DLD1 (cell line): ENCODE results near the gene ADAD2.

Experiments used
- in situ Hi-C: cut with HindIII; loops from 2 replicates; pipeline ENCODE4 v1.10.0; 2017; ENCODE audit warnings: low sequenced_read_pairs

ADAD2 gene

GRCh38 chr16:84176192-84177053 lies 14.5 kb upstream of the ADAD2 start:
- in situ Hi-C loops, result no loop called here

GRCh38 chr16:84177741-84178073 lies 13.2 kb upstream of the ADAD2 start:
- in situ Hi-C loops, result no loop called here

GRCh38 chr16:84178146-84178765 lies 12.7 kb upstream of the ADAD2 start:
- in situ Hi-C loops, result no loop called here

- in situ Hi-C loops, result no loop called here
Observed at GRCh38 chr16:84178892-84179611, 11.9 kb upstream of the ADAD2 start.

GRCh38 chr16:84179612-84180320 lies 11.2 kb upstream of the ADAD2 start:
- in situ Hi-C loops, result no loop called here

- in situ Hi-C loops, result no loop called here
Observed at GRCh38 chr16:84180519-84181140, 10.3 kb upstream of the ADAD2 start.

GRCh38 chr16:84181144-84181915 lies 9.6 kb upstream of the ADAD2 start:
- in situ Hi-C loops, result no loop called here

GRCh38 chr16:84182104-84182503 lies 8.9 kb upstream of the ADAD2 start:
- in situ Hi-C loops, result no loop called here

- in situ Hi-C loops, result no loop called here
Observed at GRCh38 chr16:84182680-84183571, 8.0 kb upstream of the ADAD2 start.

GRCh38 chr16:84183572-84183875 lies 7.4 kb upstream of the ADAD2 start:
- in situ Hi-C loops, result no loop called here

GRCh38 chr16:84183911-84184591 lies 6.9 kb upstream of the ADAD2 start:
- in situ Hi-C loops, result no loop called here

GRCh38 chr16:84184775-84185174 lies 6.2 kb upstream of the ADAD2 start:
- in situ Hi-C loops, result no loop called here

GRCh38 chr16:84186685-84187437 lies 4.1 kb upstream of the ADAD2 start, which contains the start of gene TAF1C:
TAF1C (minus strand) TSS chr16:84187057; CDS start chr16:84184988, 2,069 bp downstream.
- in situ Hi-C loops, result no loop called here

GRCh38 chr16:84191466-84191865 lies 509 bp downstream of the ADAD2 start:
- in situ Hi-C loops, result no loop called here

- in situ Hi-C loops, result no loop called here
Observed at GRCh38 chr16:84193480-84193879, 2.5 kb downstream of the ADAD2 start.

GRCh38 chr16:84194018-84194417 lies 3.1 kb downstream of the ADAD2 start:
- in situ Hi-C loops, result no loop called here

- in situ Hi-C loops, result no loop called here
Observed at GRCh38 chr16:84194470-84195200, 3.7 kb downstream of the ADAD2 start.
